GM12872 (cell line): ENCODE results near the gene LHFPL6.

Experiments
- CTCF ChIP-seq: IDR thresholded peaks from 3 replicates; pipeline ENCODE4 v1.5.1; 2011; ENCODE audit warnings: low read depth, mild to moderate bottlenecking, low read length, moderate library complexity; ENCODE audit not compliant: insufficient read depth

LHFPL6 gene

GRCh38 chr13:39451860-39452301, 151.1 kb downstream of the LHFPL6 start:
- TF ChIP-seq CTCF = no peak

GRCh38 chr13:39451301-39451700, 151.7 kb downstream of the LHFPL6 start:
- no peak for TF ChIP-seq CTCF

- TF ChIP-seq CTCF = no peak
Observed at GRCh38 chr13:39450176-39450575, 152.8 kb downstream of the LHFPL6 start.

- no peak for TF ChIP-seq CTCF
Observed at GRCh38 chr13:39448834-39449233, 154.2 kb downstream of the LHFPL6 start.

- TF ChIP-seq CTCF = no peak
Observed at GRCh38 chr13:39446865-39447264, 156.1 kb downstream of the LHFPL6 start.

- TF ChIP-seq CTCF = no peak
Observed at GRCh38 chr13:39444866-39445265, 158.1 kb downstream of the LHFPL6 start.

- no peak for TF ChIP-seq CTCF
Observed at GRCh38 chr13:39433651-39434050, 169.3 kb downstream of the LHFPL6 start.

GRCh38 chr13:39432196-39432595, 170.8 kb downstream of the LHFPL6 start:
- TF ChIP-seq CTCF = no peak
